Effector memory CD4-positive, alpha-beta T cell (primary cell): ENCODE results near the gene PCDHGA4.
A peak's percentile ranks its signal among the peaks of the same experiment; 100 is the strongest.
"Not testable (repeated sequence)": the region's sequence is repeated elsewhere in the genome, so short reads cannot be mapped to it uniquely, and the experiment has no call there.

Experiments used
- DNase-seq, 3 donors: peaks; one replicate each; pipeline ENCODE4 v3.0.0-alpha.2; 2020
- H3K27ac ChIP-seq: 2 replicates; pipeline ENCODE4 v1.7.0; 2013; ENCODE audit warnings: mild to moderate bottlenecking, low read length, moderate library complexity; ENCODE audit not compliant: insufficient read depth, poor library complexity, severe bottlenecking
- H3K27me3 ChIP-seq: replicated peaks from 2 replicates; pipeline ENCODE4 v1.7.0; 2013; ENCODE audit warnings: mild to moderate bottlenecking, low read length; ENCODE audit not compliant: insufficient read depth, control insufficient read depth, poor library complexity, severe bottlenecking
- H3K36me3 ChIP-seq: 2 replicates; pipeline ENCODE4 v1.7.0; 2013; ENCODE audit warnings: mild to moderate bottlenecking, low read length, moderate library complexity; ENCODE audit not compliant: control insufficient read depth, insufficient read depth
- H3K4me1 ChIP-seq: 2 replicates; pipeline ENCODE4 v1.7.0; 2013; ENCODE audit warnings: low read length, mild to moderate bottlenecking; ENCODE audit not compliant: control insufficient read depth, insufficient read depth, poor library complexity, severe bottlenecking
- H3K4me3 ChIP-seq: 2 replicates; pipeline ENCODE4 v1.7.0; 2013; ENCODE audit warnings: low read length, low read depth, mild to moderate bottlenecking; ENCODE audit not compliant: insufficient read depth, poor library complexity, severe bottlenecking
- H3K9me3 ChIP-seq: 2 replicates; pipeline ENCODE4 v1.7.0; 2013; ENCODE audit warnings: mild to moderate bottlenecking, low read length, moderate library complexity; ENCODE audit not compliant: control insufficient read depth

PCDHGA4 gene

DNA sequence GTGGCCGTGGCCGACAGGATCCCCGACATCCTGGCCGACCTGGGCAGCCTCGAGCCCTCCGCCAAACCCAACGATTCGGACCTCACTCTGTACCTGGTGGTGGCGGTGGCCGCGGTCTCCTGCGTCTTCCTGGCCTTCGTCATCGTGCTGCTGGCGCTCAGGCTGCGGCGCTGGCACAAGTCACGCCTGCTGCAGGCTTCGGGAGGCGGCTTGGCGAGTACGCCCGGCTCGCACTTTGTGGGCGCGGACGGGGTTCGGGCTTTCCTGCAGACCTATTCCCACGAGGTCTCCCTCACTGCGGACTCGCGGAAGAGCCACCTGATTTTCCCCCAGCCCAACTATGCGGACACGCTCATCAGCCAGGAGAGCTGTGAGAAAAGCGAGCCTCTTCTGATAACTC, 8.8 kb upstream of the PCDHGA4 start:
- H3K36me3 ChIP-seq, H3K4me1 ChIP-seq, H3K9me3 ChIP-seq, H3K27ac ChIP-seq, DNase-seq, H3K4me3 ChIP-seq: not testable (repeated sequence)
- H3K27me3 ChIP-seq = peaks cover 12% of the 10 kb centered on the region

GRCh38 chr5:141349917-141350619, 4.8 kb upstream of the PCDHGA4 start, which contains the start of gene PCDHGB1:
Gene PCDHGB1 (plus strand): TSS chr5:141350099. CDS start chr5:141350261, 162 bp downstream.
- Histone ChIP-seq H3K36me3 (no peaks in the 10 kb centered on the region), H3K4me3 (no peak within 1 kb of the TSS), H3K4me1 (no peaks in the 10 kb centered on the region), H3K27ac (no peak within 1 kb of the TSS), H3K27me3 (peaks cover 10% of the 10 kb centered on the region), H3K9me3 (no peaks in the 10 kb centered on the region)
- DNase-seq = peak in 1 of 3 donors; percentile 12

DNA sequence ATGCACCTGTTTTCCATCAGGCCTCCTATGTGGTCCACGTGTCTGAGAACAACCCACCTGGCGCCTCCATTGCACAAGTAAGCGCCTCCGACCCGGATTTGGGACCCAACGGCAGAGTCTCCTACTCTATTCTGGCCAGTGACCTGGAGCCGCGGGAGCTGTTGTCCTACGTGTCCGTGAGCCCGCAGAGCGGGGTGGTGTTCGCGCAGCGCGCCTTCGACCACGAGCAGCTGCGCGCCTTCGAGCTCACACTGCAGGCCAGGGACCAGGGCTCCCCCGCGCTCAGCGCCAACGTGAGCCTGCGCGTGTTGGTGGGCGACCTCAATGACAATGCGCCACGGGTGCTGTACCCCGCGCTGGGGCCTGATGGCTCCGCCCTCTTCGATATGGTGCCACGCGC, 3.2 kb upstream of the PCDHGA4 start:
- no peak overlapping the region for H3K27ac ChIP-seq
- H3K27me3 ChIP-seq = peaks cover 8% of the 10 kb centered on the region
- H3K9me3 ChIP-seq = no peaks in the 10 kb centered on the region
- no peaks in the 10 kb centered on the region for H3K36me3 ChIP-seq
- no peaks in the 10 kb centered on the region for H3K4me1 ChIP-seq
- DNase-seq = no peak
- no peak overlapping the region for H3K4me3 ChIP-seq

- H3K27me3 ChIP-seq = peaks cover 5% of the 10 kb centered on the region
- no peak overlapping the region for H3K27ac ChIP-seq
- no peaks in the 10 kb centered on the region for H3K36me3 ChIP-seq
- no peaks in the 10 kb centered on the region for H3K9me3 ChIP-seq
- no peak overlapping the region for H3K4me3 ChIP-seq
- DNase-seq = no peak
- H3K4me1 ChIP-seq = no peaks in the 10 kb centered on the region
Observed at GRCh38 chr5:141355641-141356040, 820 bp downstream of the PCDHGA4 start.

GRCh38 chr5:141356133-141356532, 1.3 kb downstream of the PCDHGA4 start:
- DNase-seq = no peak
- no peak overlapping the region for H3K27ac ChIP-seq
- no peaks in the 10 kb centered on the region for H3K9me3 ChIP-seq
- no peaks in the 10 kb centered on the region for H3K36me3 ChIP-seq
- peaks cover 5% of the 10 kb centered on the region for H3K27me3 ChIP-seq
- no peaks in the 10 kb centered on the region for H3K4me1 ChIP-seq
- no peak overlapping the region for H3K4me3 ChIP-seq

GRCh38 chr5:141356950-141357349, 2.1 kb downstream of the PCDHGA4 start:
- DNase-seq = no peak
- no peaks in the 10 kb centered on the region for H3K36me3 ChIP-seq
- no peaks in the 10 kb centered on the region for H3K9me3 ChIP-seq
- no peaks in the 10 kb centered on the region for H3K4me1 ChIP-seq
- H3K27ac ChIP-seq = no peak overlapping the region
- no peak overlapping the region for H3K4me3 ChIP-seq
- H3K27me3 ChIP-seq = peaks cover 5% of the 10 kb centered on the region

DNA sequence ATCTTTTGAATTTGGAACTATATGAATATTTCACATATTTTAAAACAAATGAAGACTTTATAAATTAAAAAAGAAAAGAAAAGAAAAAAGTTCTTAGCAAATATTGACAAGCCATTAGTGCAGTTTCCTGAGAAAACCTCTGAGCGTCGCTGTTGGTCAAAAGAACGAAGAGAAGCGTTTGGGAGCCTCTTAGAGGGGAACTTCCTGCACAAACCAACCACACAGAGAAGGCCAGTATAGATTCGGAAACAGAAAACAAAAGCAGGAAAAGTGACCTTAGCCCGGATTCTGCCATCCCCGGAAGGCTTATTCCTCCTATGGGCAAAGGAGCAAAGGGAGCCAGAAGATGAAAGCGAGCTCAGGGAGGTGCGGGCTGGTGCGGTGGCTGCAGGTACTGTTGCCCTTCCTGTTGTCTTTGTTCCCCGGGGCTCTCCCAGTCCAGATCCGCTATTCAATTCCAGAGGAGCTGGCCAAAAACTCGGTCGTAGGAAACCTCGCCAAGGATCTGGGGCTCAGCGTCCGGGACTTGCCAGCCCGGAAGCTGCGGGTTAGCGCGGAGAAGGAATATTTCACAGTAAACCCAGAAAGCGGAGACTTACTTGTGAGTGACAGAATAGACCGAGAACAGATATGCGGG, 5.1 kb downstream of the PCDHGA4 start, which contains the start of gene PCDHGB2:
Gene PCDHGB2, plus strand, starts transcription at position 205 of the 637 bp plus-strand sequence. Its CDS starts 142 bp downstream, at position 347.
- DNase-seq = no peak
- H3K4me3 ChIP-seq = peak within 1 kb of the TSS; percentile 26
- peaks cover 4% of the 10 kb centered on the region for H3K27me3 ChIP-seq
- no peaks in the 10 kb centered on the region for H3K9me3 ChIP-seq
- no peaks in the 10 kb centered on the region for H3K4me1 ChIP-seq
- H3K36me3 ChIP-seq = no peaks in the 10 kb centered on the region
- no peak within 1 kb of the TSS for H3K27ac ChIP-seq

- no peak for DNase-seq
- Histone ChIP-seq H3K27ac (no peak overlapping the region), H3K27me3 (peaks cover 10% of the 10 kb centered on the region), H3K4me3 (no peak overlapping the region), H3K36me3 (no peaks in the 10 kb centered on the region), H3K4me1 (no peaks in the 10 kb centered on the region), H3K9me3 (no peaks in the 10 kb centered on the region)
Observed at GRCh38 chr5:141360685-141361084, 5.9 kb downstream of the PCDHGA4 start.

GRCh38 chr5:141362719-141363118, 7.9 kb downstream of the PCDHGA4 start:
- H3K27me3 ChIP-seq = peaks cover 19% of the 10 kb centered on the region
- H3K4me3 ChIP-seq = no peak overlapping the region
- H3K36me3 ChIP-seq = no peaks in the 10 kb centered on the region
- no peak overlapping the region for H3K27ac ChIP-seq
- no peaks in the 10 kb centered on the region for H3K4me1 ChIP-seq
- H3K9me3 ChIP-seq = no peaks in the 10 kb centered on the region
- no peak for DNase-seq

GRCh38 chr5:141363952-141364660, 9.3 kb downstream of the PCDHGA4 start, which contains the start of gene PCDHGA5:
Gene PCDHGA5 (plus strand): TSS chr5:141364162. CDS start chr5:141364331, 169 bp downstream.
- H3K27me3 ChIP-seq = peaks cover 19% of the 10 kb centered on the region
- no peaks in the 10 kb centered on the region for H3K36me3 ChIP-seq
- H3K4me3 ChIP-seq = no peak within 1 kb of the TSS
- H3K27ac ChIP-seq = no peak within 1 kb of the TSS
- no peaks in the 10 kb centered on the region for H3K9me3 ChIP-seq
- H3K4me1 ChIP-seq = no peaks in the 10 kb centered on the region
- DNase-seq = no peak
